ENCODE results near the gene TENM4.
"Not testable (repeated sequence)": the region's sequence is repeated elsewhere in the genome, so short reads cannot be mapped to it uniquely, and the experiment has no call there.

Gene TENM4

GRCh38 chr11:78630155-78630554 is 810.7 kb downstream of the TENM4 start:
- Histone ChIP-seq H3K27me3 (ENCODE audit: control insufficient read depth, insufficient read depth, low read length) (no peaks in the 10 kb centered on the region), H3K4me1 (ENCODE audit: control insufficient read depth, insufficient read depth, low read length) (no peaks in the 10 kb centered on the region)

GRCh38 chr11:78622666-78623065 is 818.2 kb downstream of the TENM4 start:
- Histone ChIP-seq H3K9me3 (ENCODE audit: control insufficient read depth, insufficient read depth, low read length) (no peaks in the 10 kb centered on the region), H3K9ac (ENCODE audit: low read depth, low read length) (no peak overlapping the region), H3K27me3 (ENCODE audit: control insufficient read depth, insufficient read depth, low read length) (no peaks in the 10 kb centered on the region), H3K36me3 (ENCODE audit: control insufficient read depth, insufficient read depth, low read length) (no peaks in the 10 kb centered on the region), H3K4me1 (ENCODE audit: control insufficient read depth, insufficient read depth, low read length) (no peaks in the 10 kb centered on the region), H3K4me3 (ENCODE audit: low read depth, low read length) (no peak overlapping the region)

More at GRCh38 chr11:78630155-78630554, 810.7 kb downstream of the TENM4 start:
- peaks cover 3% of the 10 kb centered on the region for H3K9me3 ChIP-seq (ENCODE audit: control insufficient read depth, insufficient read depth, low read length)
- no peak overlapping the region for H3K4me3 ChIP-seq (ENCODE audit: low read depth, low read length)
- no peaks in the 10 kb centered on the region for H3K36me3 ChIP-seq (ENCODE audit: control insufficient read depth, insufficient read depth, low read length)
- no peak overlapping the region for H3K9ac ChIP-seq (ENCODE audit: low read depth, low read length)

DNA sequence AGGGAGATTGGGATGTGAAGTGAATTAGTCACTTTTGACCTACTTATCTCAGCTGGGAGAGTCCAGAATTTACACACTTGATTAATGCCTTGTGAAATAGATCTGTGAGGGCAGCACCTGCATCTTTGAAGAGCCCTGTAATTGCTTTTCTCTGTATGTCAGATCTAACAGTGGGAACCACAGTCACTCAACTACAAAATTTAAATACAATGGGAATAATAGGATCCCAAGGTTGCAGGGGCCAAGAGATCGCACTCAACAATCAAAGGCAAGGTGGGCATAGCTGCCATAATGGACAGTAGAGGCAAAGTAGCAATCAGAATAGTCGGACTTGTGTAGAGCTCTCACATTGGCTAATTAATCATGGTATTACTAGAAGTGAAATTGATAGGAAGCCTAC is 820.7 kb downstream of the TENM4 start:
- H3K36me3 ChIP-seq (ENCODE audit: control insufficient read depth, insufficient read depth, low read length): no peaks in the 10 kb centered on the region
- no peak overlapping the region for H3K4me3 ChIP-seq (ENCODE audit: low read depth, low read length)
- H3K27me3 ChIP-seq (ENCODE audit: control insufficient read depth, insufficient read depth, low read length): no peaks in the 10 kb centered on the region
- H3K4me1 ChIP-seq (ENCODE audit: control insufficient read depth, insufficient read depth, low read length): no peaks in the 10 kb centered on the region
- H3K9ac ChIP-seq (ENCODE audit: low read depth, low read length): no peak overlapping the region
- H3K9me3 ChIP-seq (ENCODE audit: control insufficient read depth, insufficient read depth, low read length): no peaks in the 10 kb centered on the region

DNA sequence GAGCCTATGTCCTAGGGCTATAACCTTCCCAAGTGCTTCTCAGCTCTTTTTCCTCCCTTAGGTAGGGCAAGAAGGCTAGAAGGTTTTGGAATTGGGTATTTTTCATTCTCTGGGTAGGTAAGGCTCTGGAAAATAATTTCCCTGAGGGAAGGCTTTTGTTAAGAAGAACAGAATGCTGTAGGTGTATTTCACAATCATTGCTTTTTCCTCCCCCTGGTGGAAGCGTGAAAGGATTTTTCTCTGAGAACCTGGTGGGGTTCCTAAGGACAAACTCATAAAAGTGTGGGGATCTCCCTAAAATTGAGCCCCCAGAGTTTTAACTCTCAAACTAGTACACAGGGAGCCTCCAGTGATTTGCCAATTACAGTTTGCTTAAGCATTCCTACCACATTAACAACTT is 825.1 kb downstream of the TENM4 start:
- Histone ChIP-seq H3K36me3 (ENCODE audit: control insufficient read depth, insufficient read depth, low read length) (no peaks in the 10 kb centered on the region), H3K9me3 (ENCODE audit: control insufficient read depth, insufficient read depth, low read length) (no peaks in the 10 kb centered on the region), H3K27me3 (ENCODE audit: control insufficient read depth, insufficient read depth, low read length) (no peaks in the 10 kb centered on the region), H3K9ac (ENCODE audit: low read depth, low read length) (no peak overlapping the region), H3K4me3 (ENCODE audit: low read depth, low read length) (no peak overlapping the region), H3K4me1 (ENCODE audit: control insufficient read depth, insufficient read depth, low read length) (no peaks in the 10 kb centered on the region)

GRCh38 chr11:78613378-78613813 is 827.4 kb downstream of the TENM4 start:
- H3K4me1 ChIP-seq (ENCODE audit: control insufficient read depth, insufficient read depth, low read length): no peaks in the 10 kb centered on the region
- no peaks in the 10 kb centered on the region for H3K36me3 ChIP-seq (ENCODE audit: control insufficient read depth, insufficient read depth, low read length)
- H3K9ac ChIP-seq (ENCODE audit: low read depth, low read length): no peak overlapping the region
- H3K9me3 ChIP-seq (ENCODE audit: control insufficient read depth, insufficient read depth, low read length): no peaks in the 10 kb centered on the region
- no peak overlapping the region for H3K4me3 ChIP-seq (ENCODE audit: low read depth, low read length)
- no peaks in the 10 kb centered on the region for H3K27me3 ChIP-seq (ENCODE audit: control insufficient read depth, insufficient read depth, low read length)

DNA sequence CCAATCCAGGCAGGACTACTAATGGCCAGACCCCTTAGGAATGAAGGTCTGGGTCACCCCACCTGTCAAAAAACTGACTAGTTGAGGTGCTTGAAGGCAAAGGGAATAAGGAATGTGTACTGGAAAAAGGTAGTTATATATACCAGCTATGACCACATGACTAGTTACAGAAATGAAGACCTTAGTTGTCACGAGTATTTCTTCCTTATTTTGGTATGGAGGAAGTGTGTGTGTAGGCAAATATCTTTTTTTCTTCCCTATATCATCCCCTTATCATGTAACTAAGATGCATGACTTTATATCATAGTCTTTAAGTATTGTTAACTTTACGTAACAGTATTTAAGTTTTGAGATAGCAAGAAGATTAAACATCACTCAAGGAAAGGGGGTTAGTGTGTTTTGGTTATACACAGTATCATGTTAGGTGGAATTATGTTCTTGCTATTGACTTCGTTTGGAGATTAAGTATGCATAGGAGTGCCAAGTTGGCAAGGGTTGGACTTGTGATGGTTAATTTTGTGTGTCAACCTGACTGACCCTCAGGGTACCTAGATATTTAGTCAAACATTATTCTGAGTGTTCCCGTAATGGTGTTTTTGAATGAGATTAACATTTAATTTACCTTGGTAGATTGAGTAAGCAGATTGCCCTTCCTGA is 828.0 kb downstream of the TENM4 start:
- no peaks in the 10 kb centered on the region for H3K36me3 ChIP-seq (ENCODE audit: control insufficient read depth, insufficient read depth, low read length)
- H3K9ac ChIP-seq (ENCODE audit: low read depth, low read length): no peak overlapping the region
- no peaks in the 10 kb centered on the region for H3K9me3 ChIP-seq (ENCODE audit: control insufficient read depth, insufficient read depth, low read length)
- no peaks in the 10 kb centered on the region for H3K27me3 ChIP-seq (ENCODE audit: control insufficient read depth, insufficient read depth, low read length)
- no peaks in the 10 kb centered on the region for H3K4me1 ChIP-seq (ENCODE audit: control insufficient read depth, insufficient read depth, low read length)
- H3K4me3 ChIP-seq (ENCODE audit: low read depth, low read length): no peak overlapping the region

GRCh38 chr11:78609321-78609720 is 831.5 kb downstream of the TENM4 start:
- H3K4me1 ChIP-seq (ENCODE audit: control insufficient read depth, insufficient read depth, low read length); H3K9me3 ChIP-seq (ENCODE audit: control insufficient read depth, insufficient read depth, low read length); H3K27me3 ChIP-seq (ENCODE audit: control insufficient read depth, insufficient read depth, low read length); H3K36me3 ChIP-seq (ENCODE audit: control insufficient read depth, insufficient read depth, low read length); H3K9ac ChIP-seq (ENCODE audit: low read depth, low read length); H3K4me3 ChIP-seq (ENCODE audit: low read depth, low read length): not testable (repeated sequence)

GRCh38 chr11:78607696-78608095 is 833.1 kb downstream of the TENM4 start:
- H3K36me3 ChIP-seq (ENCODE audit: control insufficient read depth, insufficient read depth, low read length): no peaks in the 10 kb centered on the region
- no peaks in the 10 kb centered on the region for H3K27me3 ChIP-seq (ENCODE audit: control insufficient read depth, insufficient read depth, low read length)
- H3K9me3 ChIP-seq (ENCODE audit: control insufficient read depth, insufficient read depth, low read length): no peaks in the 10 kb centered on the region
- H3K4me1 ChIP-seq (ENCODE audit: control insufficient read depth, insufficient read depth, low read length): peaks cover 2% of the 10 kb centered on the region
- H3K4me3 ChIP-seq (ENCODE audit: low read depth, low read length): no peak overlapping the region
- no peak overlapping the region for H3K9ac ChIP-seq (ENCODE audit: low read depth, low read length)

DNA sequence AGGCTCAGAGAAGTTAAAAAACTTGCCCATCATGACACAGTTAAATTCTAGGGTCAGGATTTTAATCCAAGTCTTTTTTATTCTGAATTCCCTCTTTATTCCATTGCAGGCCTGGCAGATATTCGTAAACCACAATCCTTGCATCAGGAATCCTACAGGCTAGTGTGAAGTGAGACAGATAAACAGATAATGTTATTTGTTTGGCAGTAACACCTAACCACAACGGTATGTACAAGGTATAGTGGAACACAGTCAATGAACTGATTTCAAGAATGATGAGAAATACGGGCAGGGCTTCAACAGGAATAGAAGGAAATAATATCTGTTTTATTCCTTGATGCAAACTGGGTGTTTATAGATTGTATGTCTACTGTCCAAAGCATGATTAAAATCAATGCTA is 834.2 kb downstream of the TENM4 start:
- H3K4me3 ChIP-seq (ENCODE audit: low read depth, low read length): no peak overlapping the region
- no peak overlapping the region for H3K9ac ChIP-seq (ENCODE audit: low read depth, low read length)
- H3K27me3 ChIP-seq (ENCODE audit: control insufficient read depth, insufficient read depth, low read length): no peaks in the 10 kb centered on the region
- H3K9me3 ChIP-seq (ENCODE audit: control insufficient read depth, insufficient read depth, low read length): no peaks in the 10 kb centered on the region
- H3K4me1 ChIP-seq (ENCODE audit: control insufficient read depth, insufficient read depth, low read length): peaks cover 2% of the 10 kb centered on the region
- no peaks in the 10 kb centered on the region for H3K36me3 ChIP-seq (ENCODE audit: control insufficient read depth, insufficient read depth, low read length)

DNA sequence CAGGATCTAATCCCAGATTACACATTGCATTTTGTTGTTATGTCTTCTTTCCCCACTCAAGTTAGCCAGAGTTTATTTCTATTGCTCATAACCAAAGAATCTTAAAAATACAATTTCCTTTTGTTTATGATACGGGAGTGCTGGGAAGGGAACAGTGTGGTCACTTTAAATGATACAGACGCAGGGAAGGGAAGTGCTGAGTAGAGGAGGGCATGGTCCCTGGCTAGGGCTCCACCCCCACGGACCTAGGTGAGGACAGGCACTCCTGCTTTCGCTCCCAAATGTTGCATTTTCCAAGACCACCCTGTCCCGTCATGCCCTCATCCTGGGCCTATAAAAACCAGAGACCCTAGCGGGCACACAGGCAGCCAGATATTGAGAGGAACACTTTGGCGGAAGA is 835.5 kb downstream of the TENM4 start:
- Histone ChIP-seq H3K4me3 (ENCODE audit: low read depth, low read length) (no peak overlapping the region), H3K9me3 (ENCODE audit: control insufficient read depth, insufficient read depth, low read length) (no peaks in the 10 kb centered on the region), H3K4me1 (ENCODE audit: control insufficient read depth, insufficient read depth, low read length) (peaks cover 2% of the 10 kb centered on the region), H3K9ac (ENCODE audit: low read depth, low read length) (no peak overlapping the region), H3K27me3 (ENCODE audit: control insufficient read depth, insufficient read depth, low read length) (no peaks in the 10 kb centered on the region), H3K36me3 (ENCODE audit: control insufficient read depth, insufficient read depth, low read length) (no peaks in the 10 kb centered on the region)

DNA sequence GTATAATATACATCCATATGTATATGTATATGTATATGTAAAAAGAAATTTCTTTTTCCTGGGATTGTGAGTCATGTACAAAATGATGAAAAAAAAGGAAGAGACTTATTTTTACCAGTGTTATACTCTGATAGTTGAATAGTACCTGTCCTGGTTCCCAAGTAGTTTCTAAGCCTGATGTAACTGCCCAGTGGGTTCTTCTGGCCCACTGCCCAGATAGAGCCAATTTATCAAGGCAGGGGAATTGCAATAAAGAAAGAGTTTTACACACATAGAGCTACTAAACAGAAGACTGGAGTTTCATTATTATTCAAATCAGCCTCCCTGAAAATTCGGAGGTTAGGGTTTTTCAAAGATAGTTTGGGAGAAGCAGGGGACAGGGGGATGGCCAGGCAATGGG is 837.0 kb downstream of the TENM4 start:
- H3K27me3 ChIP-seq (ENCODE audit: control insufficient read depth, insufficient read depth, low read length): no peaks in the 10 kb centered on the region
- no peaks in the 10 kb centered on the region for H3K9me3 ChIP-seq (ENCODE audit: control insufficient read depth, insufficient read depth, low read length)
- no peak overlapping the region for H3K4me3 ChIP-seq (ENCODE audit: low read depth, low read length)
- no peak overlapping the region for H3K9ac ChIP-seq (ENCODE audit: low read depth, low read length)
- H3K4me1 ChIP-seq (ENCODE audit: control insufficient read depth, insufficient read depth, low read length): peaks cover 2% of the 10 kb centered on the region
- H3K36me3 ChIP-seq (ENCODE audit: control insufficient read depth, insufficient read depth, low read length): no peaks in the 10 kb centered on the region

Data from iPS-15b (cell line).